ENCODE data around the gene GKAP1. TPM values are rescaled to one million over a fixed set of nuclear protein-coding genes. Genes with fewer than 3 reads are reported as not detected.
"Not testable (repeated sequence)": the region's sequence is repeated elsewhere in the genome, so short reads cannot be mapped to it uniquely, and the experiment has no call there.

Gene GKAP1
- 10 to 100 TPM in 2 of 4 donors, 1 to 10 TPM in 2; 7.5 to 22.3 (median 10.7) TPM for total RNA-seq

DNA sequence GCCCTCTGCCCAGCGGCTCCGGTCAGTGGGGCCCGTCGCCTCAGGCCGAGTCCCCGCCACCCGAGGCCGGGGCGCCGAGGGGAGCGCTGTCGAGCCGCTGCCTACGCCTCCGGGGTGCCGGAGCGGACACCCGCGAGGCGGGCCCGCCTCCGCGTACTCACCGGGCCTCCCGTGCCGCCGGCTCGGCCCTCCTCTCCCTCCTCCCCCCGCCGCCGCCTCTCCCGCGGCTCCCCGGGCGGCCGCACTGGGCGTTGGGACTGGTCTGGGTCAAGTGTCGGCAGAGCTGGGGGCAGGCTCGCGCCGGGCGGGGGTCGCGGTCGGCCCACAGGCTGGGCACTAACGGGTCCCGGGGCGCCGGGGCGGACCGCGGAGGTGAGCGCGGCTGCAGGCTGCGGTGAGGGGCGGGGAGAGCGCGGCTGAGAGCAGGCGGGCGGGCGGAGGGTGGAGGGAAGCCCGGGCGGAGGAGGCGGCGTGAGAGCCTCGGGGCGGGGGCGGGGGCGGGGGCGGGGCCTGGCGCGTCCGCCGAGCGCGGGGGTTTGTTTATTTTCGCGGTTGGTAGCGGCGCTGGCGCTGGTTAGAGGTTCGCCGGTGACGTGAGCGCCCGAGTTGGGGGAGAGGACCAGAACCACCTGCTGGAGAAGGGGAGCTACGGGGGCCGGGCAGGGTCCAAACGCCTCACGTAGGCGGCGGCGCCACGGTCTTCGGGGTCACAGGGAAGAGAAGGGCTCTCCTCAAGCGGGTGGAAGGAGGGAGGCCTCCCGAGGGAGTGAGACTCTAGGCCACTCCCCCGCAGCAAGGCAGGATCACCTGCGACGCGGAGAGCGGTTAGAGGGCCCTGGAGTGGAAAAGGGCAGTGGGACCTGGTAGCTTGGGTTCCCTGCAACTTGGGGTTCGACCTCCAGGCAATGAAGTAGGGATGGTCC lies at the start of gene GKAP1:
GKAP1 (minus strand) TSS at position 414 of the 923 bp plus-strand sequence. CDS start 11,252 bp downstream, outside the sequence.
- H3K9me3 ChIP-seq, H3K27me3 ChIP-seq, H3K36me3 ChIP-seq, H3K4me1 ChIP-seq: not testable (repeated sequence)
- TF ChIP-seq, protein P1, sequence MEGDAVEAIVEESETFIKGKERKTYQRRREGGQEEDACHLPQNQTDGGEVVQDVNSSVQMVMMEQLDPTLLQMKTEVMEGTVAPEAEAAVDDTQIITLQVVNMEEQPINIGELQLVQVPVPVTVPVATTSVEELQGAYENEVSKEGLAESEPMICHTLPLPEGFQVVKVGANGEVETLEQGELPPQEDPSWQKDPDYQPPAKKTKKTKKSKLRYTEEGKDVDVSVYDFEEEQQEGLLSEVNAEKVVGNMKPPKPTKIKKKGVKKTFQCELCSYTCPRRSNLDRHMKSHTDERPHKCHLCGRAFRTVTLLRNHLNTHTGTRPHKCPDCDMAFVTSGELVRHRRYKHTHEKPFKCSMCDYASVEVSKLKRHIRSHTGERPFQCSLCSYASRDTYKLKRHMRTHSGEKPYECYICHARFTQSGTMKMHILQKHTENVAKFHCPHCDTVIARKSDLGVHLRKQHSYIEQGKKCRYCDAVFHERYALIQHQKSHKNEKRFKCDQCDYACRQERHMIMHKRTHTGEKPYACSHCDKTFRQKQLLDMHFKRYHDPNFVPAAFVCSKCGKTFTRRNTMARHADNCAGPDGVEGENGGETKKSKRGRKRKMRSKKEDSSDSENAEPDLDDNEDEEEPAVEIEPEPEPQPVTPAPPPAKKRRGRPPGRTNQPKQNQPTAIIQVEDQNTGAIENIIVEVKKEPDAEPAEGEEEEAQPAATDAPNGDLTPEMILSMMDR (IDR thresholded peaks at IDR 0.05): peak in 5 of 6 experiments; percentile 9 to 53 (median 31)
- H3K4me3 ChIP-seq: peak within 1 kb of the TSS; percentile 69 to 98 (median 82)
- peak; percentile 83 to 93 (median 89) for DNase-seq
- H3K27ac ChIP-seq: peak within 1 kb of the TSS; percentile 92 to 94 (median 93)

DNA sequence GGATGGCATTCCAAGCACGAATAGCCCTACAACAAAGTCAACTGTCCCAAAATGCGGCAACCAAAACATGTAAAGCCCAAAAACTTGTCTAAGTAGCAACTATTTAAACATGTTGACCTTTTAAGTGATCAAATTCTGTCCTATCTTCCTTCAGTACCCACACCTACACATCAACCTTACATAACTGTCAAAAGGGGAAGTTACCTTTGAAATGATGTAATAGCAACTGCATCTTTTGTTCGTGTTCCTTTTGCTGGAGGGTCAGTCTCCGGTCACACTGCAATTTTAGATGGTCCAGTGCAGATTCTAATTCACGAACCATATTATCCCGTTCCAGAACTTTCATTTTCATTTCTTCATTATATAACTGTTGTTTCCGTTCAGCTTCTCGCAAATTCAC lies 32.3 kb upstream of the GKAP1 start:
- not testable (repeated sequence) for H3K4me1 ChIP-seq, H3K9me3 ChIP-seq, H3K27me3 ChIP-seq, H3K27ac ChIP-seq, DNase-seq, H3K36me3 ChIP-seq, H3K4me3 ChIP-seq

DNA sequence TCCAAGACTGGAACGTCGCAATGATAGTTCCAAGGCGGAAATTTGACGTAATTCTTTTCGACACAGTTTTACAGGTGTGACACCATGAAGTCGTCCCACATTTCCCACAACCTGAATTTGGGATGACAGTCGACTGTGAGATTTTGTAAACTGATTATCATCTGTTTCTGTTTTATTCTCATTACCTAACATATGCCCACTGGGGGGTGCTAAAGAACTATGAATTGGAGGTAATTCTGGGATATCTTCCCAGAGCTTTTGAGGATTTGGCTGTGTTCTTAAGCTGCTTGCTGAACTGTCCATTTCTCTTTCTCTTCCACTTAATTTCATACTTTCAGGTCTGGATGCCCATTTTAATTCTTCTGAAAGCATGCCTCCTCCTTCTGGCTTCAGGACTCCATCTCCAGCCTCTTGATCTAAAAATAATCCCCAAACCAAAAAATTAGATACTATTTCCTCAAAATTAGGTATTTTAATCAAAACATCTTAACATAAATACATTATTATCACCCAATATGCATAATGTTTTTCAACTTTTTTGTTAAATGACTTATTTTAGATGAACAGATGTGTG lies 19.6 kb upstream of the GKAP1 start:
- DNase-seq, H3K27me3 ChIP-seq, H3K9me3 ChIP-seq, H3K4me3 ChIP-seq, H3K4me1 ChIP-seq, H3K27ac ChIP-seq, H3K36me3 ChIP-seq: not testable (repeated sequence)

DNA sequence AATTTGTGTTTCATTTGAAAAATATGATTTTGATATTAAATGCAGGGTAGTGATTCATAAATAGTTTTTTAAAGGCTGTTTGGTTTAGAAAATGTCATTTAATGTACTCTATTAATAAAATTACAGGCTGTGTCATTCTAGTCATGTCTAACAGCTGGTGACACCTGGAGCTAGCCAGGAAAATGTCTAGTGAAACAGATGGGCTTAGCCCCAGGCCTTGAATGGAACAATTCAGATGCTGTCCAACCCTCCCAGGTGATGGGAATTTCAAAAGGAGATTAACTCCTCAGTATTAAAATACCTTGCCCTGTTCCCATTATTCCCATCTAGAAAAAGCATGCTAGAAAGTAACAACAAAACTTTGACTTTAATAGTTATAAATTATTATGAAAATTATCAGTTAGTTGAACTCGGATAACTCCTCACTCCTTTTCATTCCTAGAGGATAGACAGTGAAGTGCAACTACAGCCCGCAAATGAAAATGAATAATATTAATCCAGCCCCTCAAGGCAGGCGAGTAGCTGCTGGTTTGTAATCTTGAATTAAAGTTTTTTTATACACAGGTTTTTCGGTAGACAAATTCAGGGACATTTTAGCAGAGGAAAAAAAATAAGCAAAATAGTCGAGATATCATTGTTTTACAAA lies 13.0 kb upstream of the GKAP1 start:
- not testable (repeated sequence) for H3K36me3 ChIP-seq, H3K4me3 ChIP-seq, DNase-seq, H3K4me1 ChIP-seq, H3K9me3 ChIP-seq, H3K27me3 ChIP-seq, H3K27ac ChIP-seq

DNA sequence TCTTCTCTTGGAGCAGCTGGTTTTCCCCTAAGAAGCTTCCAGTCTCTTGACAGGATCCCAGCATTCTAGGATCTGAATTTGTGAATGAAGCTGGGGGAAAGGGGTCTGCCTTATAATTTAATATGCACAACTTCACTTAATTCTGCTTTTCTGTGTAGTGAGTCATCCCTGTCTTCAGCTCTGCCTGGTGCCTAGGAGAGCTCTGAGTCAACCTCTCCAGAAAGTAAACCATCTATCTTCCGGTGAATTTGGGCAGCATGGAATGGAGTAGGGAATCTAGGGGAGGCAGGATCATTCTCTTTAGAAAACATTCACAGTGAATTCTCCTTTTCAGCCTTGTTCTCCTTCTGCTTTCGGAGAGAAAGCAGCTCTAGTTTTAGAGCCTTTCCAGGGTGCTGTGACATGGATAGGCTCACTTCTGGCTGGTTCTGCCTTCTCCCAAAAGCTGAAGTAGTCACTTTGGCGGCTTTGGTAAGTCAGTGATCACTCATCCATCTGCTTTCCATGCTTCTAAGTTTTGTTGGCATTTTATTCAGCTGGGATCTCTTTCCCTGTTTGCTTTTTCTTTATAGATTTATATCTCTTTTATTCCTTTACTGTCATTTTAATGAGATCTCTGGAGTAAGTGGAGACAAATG lies 7.5 kb upstream of the GKAP1 start:
- not testable (repeated sequence) for H3K27ac ChIP-seq, H3K4me3 ChIP-seq, DNase-seq, H3K36me3 ChIP-seq, H3K27me3 ChIP-seq, H3K4me1 ChIP-seq, H3K9me3 ChIP-seq

DNA sequence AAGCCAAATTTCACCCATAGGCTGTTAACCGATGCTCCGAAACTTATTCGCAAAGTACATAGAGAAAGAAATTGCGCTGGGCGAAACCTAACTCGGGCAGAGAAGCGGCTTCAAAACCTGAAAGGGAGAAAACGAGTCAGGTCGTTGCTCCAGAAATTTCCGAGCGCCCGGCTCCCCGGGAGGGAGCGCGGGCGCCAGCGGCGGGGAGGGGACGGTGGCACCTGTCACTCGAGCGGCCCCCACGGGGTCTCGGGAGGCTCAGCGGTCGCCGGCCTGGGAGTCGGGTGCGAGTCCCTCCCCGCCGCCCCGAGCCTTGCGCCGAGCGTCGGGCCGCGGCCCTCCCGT lies 586 bp downstream of the GKAP1 start:
- not testable (repeated sequence) for DNase-seq
- H3K4me3 ChIP-seq: peak overlapping the region; percentile 69 to 98 (median 82)

DNA sequence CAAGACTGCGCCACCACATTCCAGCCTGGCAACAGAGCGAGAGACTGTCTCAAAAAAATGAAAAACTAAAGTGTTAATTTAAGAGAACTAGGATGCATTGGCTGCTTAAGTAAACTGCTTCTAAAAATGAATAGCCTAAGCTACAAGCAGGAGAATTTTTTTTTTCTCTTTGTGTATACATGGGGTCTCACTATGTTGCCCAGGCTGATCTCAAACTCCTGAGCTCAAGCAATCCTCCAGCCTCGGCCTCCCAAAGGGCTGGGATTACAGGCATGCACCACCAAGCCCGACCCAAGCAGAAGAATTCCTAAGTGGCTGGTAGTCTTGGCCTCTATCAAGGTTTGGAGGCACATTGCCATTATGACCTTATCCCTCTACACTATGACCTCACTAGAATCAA lies 2.4 kb downstream of the GKAP1 start:
- H3K27me3 ChIP-seq, H3K36me3 ChIP-seq, H3K27ac ChIP-seq, H3K9me3 ChIP-seq, H3K4me3 ChIP-seq, H3K4me1 ChIP-seq, DNase-seq: not testable (repeated sequence)

More for the DNA sequence above, 586 bp downstream of the GKAP1 start:
- peak overlapping the region; percentile 92 to 94 (median 93) for H3K27ac ChIP-seq
- not testable (repeated sequence) for H3K9me3 ChIP-seq, H3K27me3 ChIP-seq, H3K4me1 ChIP-seq, H3K36me3 ChIP-seq

DNA sequence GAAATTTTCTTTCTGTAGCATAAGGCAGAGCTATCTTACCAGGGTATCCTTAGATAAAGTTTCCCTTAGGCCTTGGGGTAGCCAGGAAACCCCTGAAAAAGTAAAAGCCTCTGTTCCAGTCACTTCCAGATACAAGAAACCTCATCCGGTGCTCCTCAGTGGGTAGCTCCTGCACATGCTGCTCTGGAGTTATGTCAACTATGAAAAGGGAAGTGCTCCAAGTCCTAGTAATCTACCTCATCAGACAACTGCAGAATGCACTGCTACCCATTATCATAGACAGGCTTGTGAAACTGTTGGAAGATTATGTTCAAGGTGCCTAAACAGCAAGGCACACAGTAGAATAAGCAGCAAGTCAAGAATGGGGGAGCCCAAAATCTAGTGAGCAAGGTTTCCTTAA lies 8.4 kb downstream of the GKAP1 start:
- not testable (repeated sequence) for H3K4me3 ChIP-seq, H3K27ac ChIP-seq, DNase-seq, H3K4me1 ChIP-seq, H3K9me3 ChIP-seq, H3K36me3 ChIP-seq, H3K27me3 ChIP-seq

DNA sequence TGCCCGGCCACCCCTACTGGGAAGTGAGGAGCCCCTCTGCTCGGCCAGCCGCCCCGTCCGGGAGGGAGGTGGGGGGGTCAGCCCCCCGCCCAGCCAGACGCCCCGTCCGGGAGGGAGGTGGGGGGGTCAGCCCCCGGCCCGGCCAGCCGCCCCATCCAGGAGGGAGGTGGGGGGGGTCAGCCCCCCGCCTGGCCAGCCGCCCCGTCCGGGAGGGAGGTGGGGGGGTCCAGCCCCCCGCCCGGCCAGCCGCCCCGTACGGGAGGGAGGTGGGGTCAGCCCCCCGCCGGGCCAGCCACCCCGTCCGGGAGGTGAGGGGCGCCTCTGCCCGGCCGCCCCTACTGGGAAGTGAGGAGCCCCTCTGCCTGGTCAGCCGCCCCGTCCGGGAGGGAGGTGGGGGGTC lies 13.1 kb downstream of the GKAP1 start:
- not testable (repeated sequence) for H3K4me1 ChIP-seq, H3K36me3 ChIP-seq, H3K4me3 ChIP-seq, H3K9me3 ChIP-seq, H3K27me3 ChIP-seq, H3K27ac ChIP-seq, DNase-seq

DNA sequence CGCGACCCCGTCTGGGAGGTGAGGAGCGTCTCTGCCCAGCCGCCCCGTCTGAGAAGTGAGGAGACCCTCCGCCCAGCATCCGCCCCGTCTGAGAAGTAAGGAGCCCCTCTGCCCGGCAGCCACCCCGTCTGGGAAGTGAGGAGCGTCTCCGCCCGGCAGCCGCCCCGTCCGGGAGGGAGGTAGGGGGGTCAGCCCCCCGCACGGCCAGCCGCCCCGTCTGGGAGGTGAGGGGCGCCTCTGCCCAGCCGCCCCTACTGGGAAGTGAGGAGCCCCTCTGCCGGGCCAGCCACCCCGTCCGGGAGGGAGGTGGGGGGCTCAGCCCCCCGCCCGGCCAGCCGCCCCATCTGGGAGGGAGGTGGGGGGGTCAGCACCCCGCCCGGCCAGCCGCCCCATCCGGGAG lies 13.6 kb downstream of the GKAP1 start:
- not testable (repeated sequence) for H3K36me3 ChIP-seq, H3K27me3 ChIP-seq, H3K27ac ChIP-seq, H3K9me3 ChIP-seq, H3K4me1 ChIP-seq, H3K4me3 ChIP-seq, DNase-seq
